ENCODE measurements around the gene MYH7. TPM values are rescaled to one million over a fixed set of nuclear protein-coding genes. Genes with fewer than 3 reads are reported as not detected.
"Not testable (repeated sequence)": the region's sequence is repeated elsewhere in the genome, so short reads cannot be mapped to it uniquely, and the experiment has no call there.

The MYH7 gene
- total and polyA plus RNA-seq, 2 donors (not counting 1 experiment from before 2014, with no cell fraction given) = not detected

- no peaks in the 10 kb centered on the region for H3K4me1 ChIP-seq (ENCODE audit: control insufficient read depth, extremely low read depth, insufficient read depth, low read length)
- H3K4me3 ChIP-seq (replicated peaks in 1 of 4; ENCODE audit: control extremely low read depth in 1 of 4, insufficient read depth in 1 of 4, low read depth in 3 of 4, low read length in 4 of 4) = no peak overlapping the region
- H4K20me1 ChIP-seq (ENCODE audit: control insufficient read depth, extremely low read depth, insufficient read depth, low read length) = no peaks in the 10 kb centered on the region
- H3K9me3 ChIP-seq (ENCODE audit: control insufficient read depth, insufficient read depth, low read depth, low read length) = no peaks in the 10 kb centered on the region
- H3K27ac ChIP-seq (ENCODE audit: insufficient read depth, low read length) = no peak overlapping the region
- no peak for DNase-seq (ENCODE audit: low read depth in 2 of 2)
- H3K79me2 ChIP-seq (ENCODE audit: control insufficient read depth, insufficient read depth, low read length) = no peaks in the 10 kb centered on the region
- TF ChIP-seq, protein P1, sequence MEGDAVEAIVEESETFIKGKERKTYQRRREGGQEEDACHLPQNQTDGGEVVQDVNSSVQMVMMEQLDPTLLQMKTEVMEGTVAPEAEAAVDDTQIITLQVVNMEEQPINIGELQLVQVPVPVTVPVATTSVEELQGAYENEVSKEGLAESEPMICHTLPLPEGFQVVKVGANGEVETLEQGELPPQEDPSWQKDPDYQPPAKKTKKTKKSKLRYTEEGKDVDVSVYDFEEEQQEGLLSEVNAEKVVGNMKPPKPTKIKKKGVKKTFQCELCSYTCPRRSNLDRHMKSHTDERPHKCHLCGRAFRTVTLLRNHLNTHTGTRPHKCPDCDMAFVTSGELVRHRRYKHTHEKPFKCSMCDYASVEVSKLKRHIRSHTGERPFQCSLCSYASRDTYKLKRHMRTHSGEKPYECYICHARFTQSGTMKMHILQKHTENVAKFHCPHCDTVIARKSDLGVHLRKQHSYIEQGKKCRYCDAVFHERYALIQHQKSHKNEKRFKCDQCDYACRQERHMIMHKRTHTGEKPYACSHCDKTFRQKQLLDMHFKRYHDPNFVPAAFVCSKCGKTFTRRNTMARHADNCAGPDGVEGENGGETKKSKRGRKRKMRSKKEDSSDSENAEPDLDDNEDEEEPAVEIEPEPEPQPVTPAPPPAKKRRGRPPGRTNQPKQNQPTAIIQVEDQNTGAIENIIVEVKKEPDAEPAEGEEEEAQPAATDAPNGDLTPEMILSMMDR (conservative IDR thresholded peaks at IDR 0.05 in 1 of 2, IDR thresholded peaks at IDR 0.05 in 1 of 2; ENCODE audit: low read depth in 1 of 2, low read length in 2 of 2) = no peak
- TF ChIP-seq EZH2 (IDR thresholded peaks at IDR 0.05; ENCODE audit: low read length, missing control alignments) = no peak
- no peak overlapping the region for H3K4me2 ChIP-seq (ENCODE audit: extremely low read depth, insufficient read depth, low read length)
- H2AFZ ChIP-seq (ENCODE audit: low read length) = no peak overlapping the region
- H3K9ac ChIP-seq (ENCODE audit: insufficient read depth, low read length) = no peak overlapping the region
- peaks cover 6% of the 10 kb centered on the region for H3K27me3 ChIP-seq (ENCODE audit: control insufficient read depth, insufficient read depth, low read length)
- H3K36me3 ChIP-seq (ENCODE audit: control insufficient read depth, insufficient read depth, low read length) = no peaks in the 10 kb centered on the region
These were observed 10.3 kb downstream of the MYH7 start for GRCh38 chr14:23425169-23425568.

GRCh38 chr14:23423657-23424056, 11.8 kb downstream of the MYH7 start:
- no peaks in the 10 kb centered on the region for H4K20me1 ChIP-seq (ENCODE audit: control insufficient read depth, extremely low read depth, insufficient read depth, low read length)
- no peaks in the 10 kb centered on the region for H3K36me3 ChIP-seq (ENCODE audit: control insufficient read depth, insufficient read depth, low read length)
- no peak overlapping the region for H3K9ac ChIP-seq (ENCODE audit: insufficient read depth, low read length)
- H3K9me3 ChIP-seq (ENCODE audit: control insufficient read depth, insufficient read depth, low read depth, low read length) = no peaks in the 10 kb centered on the region
- no peak for DNase-seq (ENCODE audit: low read depth in 2 of 2)
- H3K79me2 ChIP-seq (ENCODE audit: control insufficient read depth, insufficient read depth, low read length) = no peaks in the 10 kb centered on the region
- H3K4me1 ChIP-seq (ENCODE audit: control insufficient read depth, extremely low read depth, insufficient read depth, low read length) = no peaks in the 10 kb centered on the region
- no peak overlapping the region for H3K27ac ChIP-seq (ENCODE audit: insufficient read depth, low read length)
- TF ChIP-seq, protein P1 (conservative IDR thresholded peaks at IDR 0.05 in 1 of 2, IDR thresholded peaks at IDR 0.05 in 1 of 2; ENCODE audit: low read depth in 1 of 2, low read length in 2 of 2) = no peak
- no peak for TF ChIP-seq EZH2 (IDR thresholded peaks at IDR 0.05; ENCODE audit: low read length, missing control alignments)
- H3K27me3 ChIP-seq (ENCODE audit: control insufficient read depth, insufficient read depth, low read length) = peaks cover 6% of the 10 kb centered on the region
- no peak overlapping the region for H3K4me2 ChIP-seq (ENCODE audit: extremely low read depth, insufficient read depth, low read length)
- H3K4me3 ChIP-seq (replicated peaks in 1 of 4; ENCODE audit: control extremely low read depth in 1 of 4, insufficient read depth in 1 of 4, low read depth in 3 of 4, low read length in 4 of 4) = no peak overlapping the region
- H2AFZ ChIP-seq (ENCODE audit: low read length) = no peak overlapping the region

DNA sequence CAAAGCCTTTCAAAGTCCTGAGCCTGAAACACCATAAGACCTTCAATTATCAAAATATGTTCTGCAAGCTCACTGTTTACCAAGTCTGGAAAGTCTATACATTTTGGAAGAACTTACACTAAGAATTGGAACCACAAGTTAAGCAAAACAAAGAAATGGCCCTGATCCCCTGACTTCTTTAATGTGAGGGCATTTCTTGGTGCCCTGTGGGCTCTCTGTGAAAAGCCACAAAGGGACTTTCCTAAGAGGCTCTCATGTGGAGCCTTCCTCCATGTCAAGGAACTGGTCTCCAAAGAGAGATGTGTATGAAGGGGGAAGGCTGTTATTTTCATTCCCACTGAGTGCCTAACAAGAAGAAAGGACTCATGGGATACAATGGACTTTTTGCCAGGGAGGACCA, 13.9 kb downstream of the MYH7 start:
- TF ChIP-seq, protein P1 (conservative IDR thresholded peaks at IDR 0.05 in 1 of 2, IDR thresholded peaks at IDR 0.05 in 1 of 2; ENCODE audit: low read depth in 1 of 2, low read length in 2 of 2) = no peak
- TF ChIP-seq EZH2 (IDR thresholded peaks at IDR 0.05; ENCODE audit: low read length, missing control alignments) = no peak
- Histone ChIP-seq H3K4me2 (ENCODE audit: extremely low read depth, insufficient read depth, low read length) (no peak overlapping the region), H2AFZ (ENCODE audit: low read length) (no peak overlapping the region), H4K20me1 (ENCODE audit: control insufficient read depth, extremely low read depth, insufficient read depth, low read length) (no peaks in the 10 kb centered on the region), H3K9ac (ENCODE audit: insufficient read depth, low read length) (no peak overlapping the region), H3K27ac (ENCODE audit: insufficient read depth, low read length) (no peak overlapping the region), H3K9me3 (ENCODE audit: control insufficient read depth, insufficient read depth, low read depth, low read length) (no peaks in the 10 kb centered on the region), H3K36me3 (ENCODE audit: control insufficient read depth, insufficient read depth, low read length) (no peaks in the 10 kb centered on the region), H3K27me3 (ENCODE audit: control insufficient read depth, insufficient read depth, low read length) (peaks cover 6% of the 10 kb centered on the region), H3K4me3 (replicated peaks in 1 of 4; ENCODE audit: control extremely low read depth in 1 of 4, insufficient read depth in 1 of 4, low read depth in 3 of 4, low read length in 4 of 4) (no peak overlapping the region), H3K4me1 (ENCODE audit: control insufficient read depth, extremely low read depth, insufficient read depth, low read length) (no peaks in the 10 kb centered on the region), H3K79me2 (ENCODE audit: control insufficient read depth, insufficient read depth, low read length) (no peaks in the 10 kb centered on the region)
- no peak for DNase-seq (ENCODE audit: low read depth in 2 of 2)

DNA sequence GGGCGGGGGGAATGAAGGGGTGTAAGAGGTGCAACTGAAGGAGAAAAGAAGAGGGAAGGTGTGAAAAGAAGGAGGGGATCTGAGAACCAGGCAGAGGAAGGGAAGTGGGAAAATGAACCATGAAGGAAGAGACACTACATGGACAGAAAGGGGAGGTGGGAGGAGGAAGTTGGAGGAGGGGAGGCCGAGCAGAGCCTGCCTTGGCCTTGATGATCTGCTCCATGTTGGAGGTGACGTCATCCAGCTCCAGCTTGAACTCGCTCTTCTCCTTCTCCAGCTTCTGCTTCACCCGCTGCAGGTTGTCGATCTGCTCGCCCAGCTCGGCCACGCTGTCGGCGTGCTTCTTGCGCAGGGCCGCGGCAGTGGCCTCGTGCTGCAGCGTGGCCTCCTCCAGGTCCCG, 15.8 kb downstream of the MYH7 start:
- not testable (repeated sequence) for H3K27ac ChIP-seq (ENCODE audit: insufficient read depth, low read length); H3K9me3 ChIP-seq (ENCODE audit: control insufficient read depth, insufficient read depth, low read depth, low read length); DNase-seq (ENCODE audit: low read depth in 2 of 2); H4K20me1 ChIP-seq (ENCODE audit: control insufficient read depth, extremely low read depth, insufficient read depth, low read length); H3K79me2 ChIP-seq (ENCODE audit: control insufficient read depth, insufficient read depth, low read length); H2AFZ ChIP-seq (ENCODE audit: low read length); H3K4me1 ChIP-seq (ENCODE audit: control insufficient read depth, extremely low read depth, insufficient read depth, low read length); H3K4me3 ChIP-seq (replicated peaks in 1 of 4; ENCODE audit: control extremely low read depth in 1 of 4, insufficient read depth in 1 of 4, low read depth in 3 of 4, low read length in 4 of 4); H3K9ac ChIP-seq (ENCODE audit: insufficient read depth, low read length); H3K36me3 ChIP-seq (ENCODE audit: control insufficient read depth, insufficient read depth, low read length); H3K4me2 ChIP-seq (ENCODE audit: extremely low read depth, insufficient read depth, low read length); H3K27me3 ChIP-seq (ENCODE audit: control insufficient read depth, insufficient read depth, low read length)
